ENCODE measurements around the gene CCDC183. TPM values are rescaled to one million over a fixed set of nuclear protein-coding genes. Genes with fewer than 3 reads are reported as not detected.

Gene CCDC183
- total RNA-seq, result 10 to 100 TPM in 1 of 2 donors, 1 to 10 TPM in 1; 3.3 to 14.5 TPM

DNA sequence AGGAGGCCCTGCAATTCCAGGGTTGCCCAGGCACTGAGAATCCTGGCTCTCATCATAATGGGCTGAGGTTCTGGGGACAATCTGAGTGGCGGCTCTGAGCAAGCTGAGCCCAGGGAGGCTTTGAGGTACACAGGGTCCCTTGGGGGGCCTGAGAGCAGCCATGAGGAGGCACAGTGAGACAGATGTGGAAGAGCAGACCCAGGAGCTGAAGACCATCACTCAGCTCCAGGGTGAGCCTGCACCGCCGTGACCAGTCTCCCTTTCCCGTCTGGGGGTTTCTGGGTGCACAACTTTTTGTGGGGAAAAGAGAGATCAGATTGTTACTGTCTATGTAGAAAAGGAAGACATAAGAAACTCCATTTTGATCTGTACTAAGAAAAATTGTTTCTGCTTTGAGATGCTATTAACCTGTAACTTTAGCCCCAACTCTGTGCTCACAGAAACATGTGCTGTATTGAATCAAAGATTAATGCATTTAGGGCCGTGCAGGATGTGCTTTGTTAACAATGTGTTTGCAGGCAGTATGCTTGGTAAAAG lies at the start of gene CCDC183:
Gene CCDC183 (plus strand): TSS at position 101 of the 537 bp plus-strand sequence. CDS start 60 bp downstream, at position 161.
- TF ChIP-seq, protein P1, sequence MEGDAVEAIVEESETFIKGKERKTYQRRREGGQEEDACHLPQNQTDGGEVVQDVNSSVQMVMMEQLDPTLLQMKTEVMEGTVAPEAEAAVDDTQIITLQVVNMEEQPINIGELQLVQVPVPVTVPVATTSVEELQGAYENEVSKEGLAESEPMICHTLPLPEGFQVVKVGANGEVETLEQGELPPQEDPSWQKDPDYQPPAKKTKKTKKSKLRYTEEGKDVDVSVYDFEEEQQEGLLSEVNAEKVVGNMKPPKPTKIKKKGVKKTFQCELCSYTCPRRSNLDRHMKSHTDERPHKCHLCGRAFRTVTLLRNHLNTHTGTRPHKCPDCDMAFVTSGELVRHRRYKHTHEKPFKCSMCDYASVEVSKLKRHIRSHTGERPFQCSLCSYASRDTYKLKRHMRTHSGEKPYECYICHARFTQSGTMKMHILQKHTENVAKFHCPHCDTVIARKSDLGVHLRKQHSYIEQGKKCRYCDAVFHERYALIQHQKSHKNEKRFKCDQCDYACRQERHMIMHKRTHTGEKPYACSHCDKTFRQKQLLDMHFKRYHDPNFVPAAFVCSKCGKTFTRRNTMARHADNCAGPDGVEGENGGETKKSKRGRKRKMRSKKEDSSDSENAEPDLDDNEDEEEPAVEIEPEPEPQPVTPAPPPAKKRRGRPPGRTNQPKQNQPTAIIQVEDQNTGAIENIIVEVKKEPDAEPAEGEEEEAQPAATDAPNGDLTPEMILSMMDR (IDR thresholded peaks at IDR 0.05), result no peak
- TF ChIP-seq POLR2A (IDR thresholded peaks at IDR 0.05), result no peak
- Histone ChIP-seq H3K27ac (peak within 1 kb of the TSS in 3 of 4 donors; percentile 16 to 63 (median 23)), H3K9me3 (no peaks in the 10 kb centered on the region), H3K4me3 (no peak within 1 kb of the TSS), H3K4me1 (peaks cover 77% of the 10 kb centered on the region), H3K27me3 (no peaks in the 10 kb centered on the region), H3K36me3 (replicated peaks in 1 of 2; ENCODE audit: insufficient read depth in 1 of 2, low read depth in 2 of 2) (no peaks in the 10 kb centered on the region)
- no peak for ATAC-seq
- intact Hi-C loops (cut with DNase I), result no loop called here
- no peak for DNase-seq
- 38 to 43% methylated on average over 4 to 5 of the region's 5 CpGs for WGBS, 2 donors

DNA sequence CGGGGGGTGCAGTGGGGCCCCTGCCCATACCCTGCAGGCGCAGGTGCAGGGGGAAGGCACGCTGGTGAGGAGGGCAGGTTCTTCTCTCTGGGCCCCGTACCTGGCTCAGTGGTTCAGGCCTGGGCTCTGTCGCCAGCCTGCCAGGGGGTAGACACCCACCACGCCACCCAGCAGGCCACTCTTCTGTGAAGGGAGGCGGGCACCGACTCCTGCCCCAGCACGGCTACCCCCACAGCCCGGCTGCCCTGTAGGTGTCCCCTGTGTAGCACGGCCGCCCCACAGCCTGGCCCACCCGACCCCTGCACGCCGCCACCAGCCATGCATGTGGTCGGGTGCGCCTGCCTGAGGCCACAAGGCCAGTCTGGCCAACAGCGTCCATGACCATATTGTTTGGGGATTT lies 49.5 kb upstream of the CCDC183 start:
- DNase-seq (no peak), ATAC-seq (no peak)
- Histone ChIP-seq H3K27ac (no peak overlapping the region), H3K9me3 (no peaks in the 10 kb centered on the region), H3K4me3 (no peak overlapping the region), H3K36me3 (replicated peaks in 1 of 2; ENCODE audit: insufficient read depth in 1 of 2, low read depth in 2 of 2) (no peaks in the 10 kb centered on the region), H3K27me3 (peaks cover 0 to 6% of the 10 kb centered on the region in 2 donors), H3K4me1 (peaks cover 30% of the 10 kb centered on the region)
- 90 to 100% methylated on average over 1 to 18 of the region's 18 CpGs for WGBS, 2 donors
- intact Hi-C loops (cut with DNase I), result no loop called here
- no peak for TF ChIP-seq POLR2A (IDR thresholded peaks at IDR 0.05)
- TF ChIP-seq, protein P1 (IDR thresholded peaks at IDR 0.05), result no peak

GRCh38 chr9:136747161-136748060 lies 48.7 kb upstream of the CCDC183 start:
- Histone ChIP-seq H3K36me3 (replicated peaks in 1 of 2; ENCODE audit: insufficient read depth in 1 of 2, low read depth in 2 of 2) (no peaks in the 10 kb centered on the region), H3K27ac (no peak overlapping the region), H3K9me3 (no peaks in the 10 kb centered on the region), H3K4me3 (no peak overlapping the region), H3K4me1 (peaks cover 22% of the 10 kb centered on the region), H3K27me3 (no peaks in the 10 kb centered on the region)
- 94 to 95% methylated on average over 20 to 21 of the region's 22 CpGs for WGBS, 2 donors
- ATAC-seq (no peak), DNase-seq (no peak)
- TF ChIP-seq, protein P1 (IDR thresholded peaks at IDR 0.05), result no peak
- no peak for TF ChIP-seq POLR2A (IDR thresholded peaks at IDR 0.05)
- intact Hi-C loops (cut with DNase I), result no loop called here

DNA sequence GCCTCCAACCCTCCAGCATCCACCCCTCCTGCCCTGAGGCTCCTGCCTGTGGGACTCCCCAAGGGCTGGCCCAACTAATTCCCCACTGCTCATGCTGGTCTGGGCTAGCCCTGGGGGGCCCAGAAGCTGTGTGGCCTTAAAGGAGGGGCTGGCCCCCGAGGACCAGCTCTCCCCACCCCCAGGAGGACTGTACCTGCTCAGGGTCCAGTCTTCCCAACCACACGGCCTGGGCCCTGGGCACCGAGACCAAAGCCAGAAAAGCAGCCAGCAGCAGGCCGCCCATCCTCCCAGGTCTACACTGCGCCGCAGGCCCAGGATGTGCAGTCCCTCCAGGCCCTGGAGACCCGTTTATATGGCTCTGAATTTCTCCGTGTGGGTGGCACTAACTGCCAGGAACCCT lies 47.9 kb upstream of the CCDC183 start, which contains the start of gene LCN6:
Gene LCN6 (minus strand): TSS at position 325 of the 400 bp plus-strand sequence. CDS start 42 bp downstream, at position 283.
- ATAC-seq, result peak; percentile 11
- DNase-seq, result no peak
- 64% methylated on average over 8 of the region's 8 CpGs; no CpG with 5 or more reads in 1 of the 2 donors for WGBS, 2 donors

More for the DNA sequence above, 47.9 kb upstream of the CCDC183 start, which contains the start of gene LCN6:
- no peak for TF ChIP-seq POLR2A (IDR thresholded peaks at IDR 0.05)
- TF ChIP-seq, protein P1 (IDR thresholded peaks at IDR 0.05), result no peak
- H3K4me3 ChIP-seq, result no peak within 1 kb of the TSS
- H3K4me1 ChIP-seq, result peaks cover 14% of the 10 kb centered on the region
- no peaks in the 10 kb centered on the region for H3K36me3 ChIP-seq (replicated peaks in 1 of 2; ENCODE audit: insufficient read depth in 1 of 2, low read depth in 2 of 2)
- no peak within 1 kb of the TSS for H3K27ac ChIP-seq
- intact Hi-C loops (cut with DNase I), result no loop called here
- H3K9me3 ChIP-seq, result no peaks in the 10 kb centered on the region
- no peaks in the 10 kb centered on the region for H3K27me3 ChIP-seq

All from body of pancreas (tissue), 4 donors.